GF-D8 (cell line): ENCODE measurements around the gene SIAH3.
A peak's percentile ranks its signal among the peaks of the same experiment; 100 is the strongest.
"Not testable (repeated sequence)": the region's sequence is repeated elsewhere in the genome, so short reads cannot be mapped to it uniquely, and the experiment has no call there.

Experiments used
- DNase-seq: peaks from one replicate; lab custom pipeline; 2025; lab: John Stamatoyannopoulos, UW

The SIAH3 gene

DNA sequence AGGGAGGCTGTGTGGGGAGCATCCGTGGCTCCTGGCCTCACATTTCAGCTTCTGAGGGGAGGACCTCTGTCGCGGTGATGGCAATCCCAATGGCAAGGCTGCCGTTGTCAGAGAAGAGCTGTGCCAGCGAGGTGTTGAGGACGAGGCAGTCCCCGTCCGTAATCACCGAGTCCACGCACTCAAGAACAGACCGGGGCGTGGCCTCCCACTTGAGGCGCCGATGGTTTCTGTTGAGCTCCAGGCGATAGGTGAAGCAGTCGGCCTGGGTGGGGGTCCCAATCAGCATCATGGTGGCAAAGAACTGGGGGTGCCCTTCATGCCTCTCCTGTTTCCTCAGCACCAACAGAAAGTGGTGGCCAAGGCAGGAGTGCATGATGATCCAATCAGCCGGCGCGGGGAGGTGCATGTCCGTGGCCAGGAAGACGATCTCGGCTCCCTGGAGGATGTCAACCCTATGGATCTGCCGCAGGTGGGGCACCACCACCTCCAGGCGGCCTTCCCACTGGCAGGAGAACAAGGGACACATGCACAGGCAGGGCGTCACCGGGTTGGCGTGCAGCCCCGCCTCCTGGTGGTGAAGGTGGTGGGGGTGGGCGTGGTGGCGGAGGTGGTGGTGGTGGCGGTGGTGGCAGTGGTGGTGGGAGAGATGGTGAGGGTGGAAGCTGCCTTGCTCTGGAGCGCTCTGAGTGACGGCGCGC, 68.1 kb downstream of the SIAH3 start:
- no peak for DNase-seq

DNA sequence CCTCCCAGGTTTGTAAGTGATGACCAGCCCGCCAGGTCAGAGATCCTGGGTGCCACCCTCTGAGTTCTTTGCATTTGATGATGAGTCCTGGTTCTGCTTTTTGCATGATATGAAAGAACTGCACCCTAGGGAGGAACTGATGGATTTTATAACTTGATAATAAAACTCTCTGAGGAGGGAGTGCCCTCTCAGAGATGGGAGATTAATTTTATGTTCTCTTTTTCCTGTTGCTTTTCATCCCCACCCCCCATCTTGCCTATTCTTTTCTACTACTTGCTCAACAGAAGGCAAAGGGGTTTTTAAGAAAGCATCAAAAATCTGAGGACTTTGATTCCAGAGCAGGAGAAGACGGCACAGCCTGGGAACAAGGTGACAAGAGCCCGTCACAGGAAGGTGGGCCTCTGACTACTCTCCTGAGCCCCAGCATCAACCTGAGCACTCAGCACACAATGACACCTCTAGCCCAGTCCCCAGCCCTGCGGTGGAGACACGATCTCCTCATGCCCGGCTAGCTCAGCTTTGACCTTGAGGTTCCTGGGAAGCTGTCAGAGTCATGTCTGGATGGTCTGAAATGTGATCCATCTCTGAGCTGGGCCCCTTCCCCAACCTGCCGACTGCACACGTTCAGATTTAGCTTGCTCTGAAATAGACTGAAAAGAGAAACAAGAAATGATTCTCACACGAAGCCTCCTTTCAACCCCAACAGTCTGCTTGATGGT, 69.1 kb downstream of the SIAH3 start:
- no peak for DNase-seq

DNA sequence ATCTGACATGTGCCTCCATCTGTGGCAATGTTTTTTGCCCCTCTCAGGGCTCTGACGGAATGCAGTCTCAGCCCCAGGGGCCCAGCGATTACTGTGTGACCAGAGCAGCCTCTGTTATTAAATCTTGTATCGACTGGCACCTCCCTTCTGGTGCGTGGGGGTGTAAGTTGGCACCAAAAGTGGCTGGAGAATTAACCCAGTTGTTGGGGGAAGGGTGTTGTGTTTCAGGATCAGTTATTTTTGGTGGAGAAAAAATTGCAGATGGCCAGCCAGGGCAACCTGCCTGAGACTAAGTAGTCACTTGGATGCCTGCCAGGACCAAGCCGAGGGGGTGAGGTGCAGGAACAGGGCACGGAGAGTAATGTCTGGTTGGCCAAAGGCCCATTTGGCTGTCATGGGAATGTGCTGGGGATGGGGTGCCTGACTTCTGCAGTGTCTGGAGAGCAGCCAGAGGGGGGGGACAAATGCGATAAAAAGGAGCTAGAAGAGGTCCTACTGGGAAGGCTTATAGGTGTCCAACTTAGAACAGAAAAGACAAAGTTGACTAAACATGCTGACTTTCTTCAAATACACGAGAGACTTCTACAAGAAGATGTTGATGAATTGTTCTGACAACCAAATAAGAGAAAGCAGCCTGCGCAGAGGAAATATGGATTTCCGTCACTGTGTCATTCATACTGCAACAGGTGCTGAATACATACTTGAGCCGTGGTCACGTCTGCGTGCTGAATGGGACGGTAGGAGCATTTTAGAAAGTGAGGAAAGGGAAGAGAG, 69.8 kb downstream of the SIAH3 start:
- no peak for DNase-seq

DNA sequence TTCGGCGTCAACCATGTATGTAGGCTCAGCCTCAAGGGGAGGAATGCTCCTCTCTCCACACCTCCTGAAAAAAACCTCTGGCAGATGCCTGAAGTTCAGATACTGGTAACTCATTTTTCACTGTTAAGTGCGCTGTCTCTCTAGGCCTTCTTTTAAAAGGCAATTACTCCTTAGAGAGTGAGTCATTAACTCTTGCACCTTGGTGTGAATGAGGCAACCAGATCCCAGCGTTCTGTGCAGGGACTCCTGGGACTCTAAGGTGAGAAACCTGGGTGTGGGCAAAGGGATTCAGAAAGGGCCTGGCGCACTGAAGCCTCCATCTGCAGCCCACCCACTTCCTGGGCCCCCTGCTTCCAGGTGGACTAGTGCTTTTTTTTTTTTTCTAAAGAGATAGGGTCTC, 71.7 kb downstream of the SIAH3 start:
- DNase-seq = no peak

DNA sequence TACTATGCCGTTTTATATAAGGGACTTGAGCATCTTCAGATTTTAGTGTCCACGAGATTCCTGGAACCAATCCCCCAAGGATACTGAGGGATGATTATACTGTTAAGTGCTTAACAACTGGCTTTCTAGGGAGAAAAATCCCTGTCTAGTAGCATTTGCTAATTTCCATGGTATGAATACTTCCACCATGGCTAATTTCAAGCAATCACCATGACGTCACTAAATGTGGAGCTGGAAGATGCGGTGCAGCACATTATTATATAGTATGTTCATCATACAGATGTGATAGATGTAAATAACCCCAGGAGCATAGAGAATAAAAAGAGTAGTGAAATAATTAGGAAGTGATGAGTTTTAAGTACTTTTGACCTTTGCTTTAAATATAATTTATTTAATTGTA, 72.7 kb downstream of the SIAH3 start:
- DNase-seq = no peak

DNA sequence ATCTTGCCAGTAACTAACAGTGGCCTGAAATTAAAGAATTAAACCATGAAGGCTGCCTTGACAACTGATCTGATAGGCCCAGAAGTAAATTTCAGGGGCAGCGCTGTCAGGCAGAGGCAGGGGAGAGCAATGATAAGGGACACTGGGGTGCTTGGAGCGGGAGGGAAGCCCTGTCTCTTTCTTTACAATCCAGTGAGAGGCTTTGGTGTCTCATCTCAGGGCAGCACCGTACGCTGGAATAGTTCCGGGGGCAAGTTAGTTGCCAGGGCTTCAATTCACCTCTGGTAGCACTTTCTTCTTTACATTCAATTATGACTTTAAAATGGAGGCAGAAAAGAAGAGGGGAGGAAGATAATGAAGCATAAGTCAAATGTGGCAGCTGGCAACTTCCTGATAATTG, 74.8 kb downstream of the SIAH3 start:
- no peak for DNase-seq

DNA sequence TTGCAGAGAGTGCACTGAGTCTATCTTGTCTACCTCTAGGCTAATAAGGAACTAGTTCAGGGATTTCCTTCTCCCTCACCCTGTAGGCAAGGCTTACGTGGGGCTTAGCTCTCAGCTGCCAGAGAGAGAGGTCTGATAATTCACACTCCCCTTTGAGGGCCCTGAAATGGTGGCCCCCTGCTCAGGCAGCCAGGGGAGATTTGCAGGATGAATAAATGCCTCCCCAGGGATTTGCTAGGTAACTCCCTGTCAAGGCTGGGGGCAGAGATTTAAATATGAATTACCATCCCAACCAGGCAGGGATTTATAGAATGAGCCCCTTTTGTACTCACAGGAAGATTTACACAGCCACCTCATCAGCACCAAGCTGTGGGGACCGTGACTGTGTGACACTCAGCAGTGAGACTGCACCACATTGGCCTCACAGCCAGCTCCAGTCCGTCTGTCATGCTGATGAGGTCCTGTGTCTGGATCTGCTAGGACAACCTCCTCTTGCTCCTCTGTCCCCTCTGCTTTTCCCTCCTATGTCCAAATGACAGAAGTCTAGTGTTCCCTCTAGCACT, 76.1 kb downstream of the SIAH3 start:
- no peak for DNase-seq

DNA sequence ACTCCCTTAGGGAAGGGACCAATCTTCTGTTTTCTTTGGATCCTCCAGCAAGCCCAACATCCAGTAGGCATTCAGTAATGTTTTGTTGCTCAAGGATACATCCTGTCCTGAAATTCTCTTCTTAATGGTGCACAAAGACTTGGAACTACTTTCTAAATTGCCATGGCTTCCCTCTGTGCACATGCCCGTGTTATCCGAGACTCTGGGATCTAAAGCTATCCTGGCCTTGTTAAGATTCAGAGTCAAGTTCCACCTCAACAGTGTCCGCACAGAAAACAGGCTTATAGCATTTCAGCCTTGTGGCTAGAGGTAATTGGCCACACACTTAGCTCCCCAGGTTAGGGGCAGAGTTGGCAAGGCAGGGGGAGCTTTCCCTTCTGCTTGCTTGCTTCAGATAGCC, 77.6 kb downstream of the SIAH3 start:
- DNase-seq = no peak

DNA sequence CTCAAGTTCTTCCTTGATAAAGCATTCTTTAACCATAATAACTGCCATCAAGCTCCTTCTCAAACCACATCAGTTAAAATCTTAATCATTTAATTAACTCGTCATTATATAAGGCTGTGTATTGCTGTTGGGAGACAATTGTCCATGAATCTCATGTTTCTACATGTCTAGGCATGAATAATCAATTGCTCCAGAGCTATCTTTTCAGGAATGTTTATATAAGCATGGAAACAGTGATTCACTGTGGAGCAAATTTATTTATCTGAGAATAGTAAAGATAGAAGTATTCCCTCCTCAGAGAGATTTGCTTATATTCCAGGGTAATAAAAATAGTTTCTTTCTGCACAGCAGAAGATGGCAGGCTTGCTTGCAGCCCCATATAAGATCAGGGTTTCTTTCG, 78.3 kb downstream of the SIAH3 start:
- DNase-seq = no peak

DNA sequence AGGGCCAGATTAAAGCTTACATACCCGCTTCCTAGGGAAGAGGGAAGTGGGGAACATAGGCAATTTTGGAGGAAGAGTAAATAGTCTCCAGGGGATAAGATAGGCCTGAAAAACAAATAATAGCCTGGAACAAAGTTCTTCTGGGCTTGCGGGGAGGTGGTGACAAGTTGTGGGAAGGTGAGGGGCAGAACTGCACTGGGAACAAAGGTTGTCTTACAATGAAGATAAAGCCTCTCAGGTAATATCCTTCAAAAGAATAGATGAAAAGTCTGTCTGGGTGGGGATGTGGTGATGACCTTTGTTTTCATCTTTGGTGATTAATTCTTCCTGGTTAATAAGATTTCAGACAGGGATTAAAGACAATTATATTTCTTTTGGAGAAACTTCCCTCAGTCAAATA, 80.7 kb downstream of the SIAH3 start:
- DNase-seq = no peak

DNA sequence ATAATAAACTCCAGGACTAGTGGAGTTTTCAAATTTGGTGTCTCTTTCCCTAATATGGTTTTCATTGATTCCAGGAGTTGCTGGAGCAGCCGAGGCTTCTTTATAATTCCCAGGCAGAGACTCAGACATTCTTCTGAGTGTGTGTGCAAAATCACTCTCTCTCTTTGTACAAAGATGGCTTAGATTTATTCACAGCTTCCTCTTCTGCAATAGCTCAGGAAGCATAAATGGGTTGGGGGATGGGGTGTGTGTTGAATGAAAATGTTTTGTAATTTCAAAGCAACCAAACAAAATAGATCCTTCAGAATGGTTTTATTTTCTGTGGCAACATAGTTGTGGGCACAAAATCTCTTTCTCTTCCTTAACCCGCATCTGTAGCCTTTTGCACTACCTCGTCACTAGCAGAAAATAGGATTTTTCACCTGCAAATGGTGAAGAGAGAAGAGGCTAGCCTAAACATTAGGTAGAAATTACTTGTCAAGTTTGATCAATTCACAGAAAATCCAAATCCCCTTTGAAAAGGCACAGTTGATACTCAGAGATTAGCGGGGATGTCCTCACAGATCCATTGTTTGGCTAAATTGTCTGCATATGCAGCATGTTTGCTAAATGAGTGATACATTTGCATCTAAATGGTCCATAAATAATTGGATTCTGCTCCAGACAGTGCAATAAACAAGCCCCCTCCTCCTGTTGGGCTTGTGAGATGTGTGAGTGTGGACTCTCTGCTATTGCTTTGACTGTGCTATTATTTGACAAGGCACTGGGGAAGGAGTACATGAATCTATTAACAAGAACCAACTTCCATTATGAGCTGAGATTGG, 82.7 kb downstream of the SIAH3 start:
- DNase-seq = no peak

DNA sequence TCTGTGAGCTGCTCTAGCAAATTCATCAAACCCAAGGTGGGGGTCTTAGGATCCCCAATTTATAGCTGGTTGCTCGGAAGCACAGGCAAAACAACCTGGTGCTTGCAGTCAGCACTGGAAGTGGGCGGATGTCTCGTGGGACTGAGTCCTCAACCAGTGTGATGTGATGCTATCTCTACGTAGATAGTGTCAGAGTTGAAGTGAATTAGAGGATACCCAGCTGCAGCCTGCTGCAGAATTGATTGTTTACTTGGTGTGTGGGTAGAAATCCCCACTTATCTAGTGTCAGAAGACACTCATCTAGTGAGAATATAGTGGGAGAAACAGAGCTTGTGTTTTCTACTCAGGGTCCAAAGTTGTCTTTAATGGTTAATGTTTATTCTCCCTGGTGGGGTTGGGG, 86.1 kb downstream of the SIAH3 start:
- DNase-seq = no peak

DNA sequence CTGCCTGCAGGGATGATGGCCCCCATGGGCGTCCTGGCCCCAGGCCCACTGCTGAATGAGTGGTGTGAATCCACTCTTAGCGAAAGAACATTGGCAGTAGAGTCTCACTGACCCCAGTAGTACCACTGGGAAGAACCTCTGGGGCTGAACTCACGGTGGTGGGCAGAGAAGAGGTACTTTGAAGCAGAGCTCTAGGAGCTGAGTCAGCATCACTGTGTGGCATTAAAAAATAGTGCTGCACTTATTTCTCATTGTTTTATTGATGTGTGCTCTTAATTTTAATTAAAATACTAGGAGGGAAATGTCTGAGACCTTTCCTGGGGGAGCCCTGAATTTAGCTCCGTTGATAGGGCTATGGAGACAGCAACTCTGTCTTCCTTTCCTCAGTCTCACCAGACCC, 88.1 kb downstream of the SIAH3 start:
- DNase-seq = no peak

DNA sequence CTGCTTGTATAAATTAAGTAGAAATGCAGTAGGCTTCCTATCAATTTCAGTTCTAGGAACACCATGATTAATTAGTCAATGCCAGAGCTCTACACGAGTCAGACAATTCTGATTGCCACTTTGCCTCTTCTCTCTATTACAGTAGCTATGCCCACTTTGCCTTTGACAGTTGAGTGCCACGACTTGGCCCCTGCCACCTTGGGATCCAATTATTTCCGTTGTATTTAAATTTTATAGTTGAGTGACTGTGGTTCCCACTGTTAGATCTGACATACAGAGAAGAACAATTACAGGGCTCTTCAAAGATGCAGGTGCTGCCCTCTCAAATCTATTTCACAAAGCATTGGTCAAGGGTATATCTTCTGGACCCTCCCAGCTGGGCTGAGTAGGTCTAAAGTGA, 94.0 kb downstream of the SIAH3 start:
- not testable (repeated sequence) for DNase-seq

DNA sequence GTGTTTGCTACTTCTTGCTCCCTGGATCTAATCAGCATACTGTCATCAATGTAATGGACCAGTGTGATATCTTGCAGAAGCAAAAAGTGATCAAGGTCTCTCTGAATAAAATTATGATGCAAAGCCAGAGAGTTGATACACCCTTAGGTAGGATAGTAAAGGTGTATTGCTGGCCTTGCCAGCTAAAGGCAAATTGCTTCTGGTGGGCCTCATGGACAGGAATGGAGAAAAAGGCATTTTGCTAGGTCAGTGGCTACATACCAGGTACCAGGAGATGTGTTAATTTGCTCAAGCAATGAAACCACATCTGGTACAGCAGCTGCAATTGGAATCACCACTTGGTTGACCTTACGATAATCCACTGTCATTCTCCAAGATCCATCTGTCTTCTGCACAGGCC, 95.1 kb downstream of the SIAH3 start:
- DNase-seq = not testable (repeated sequence)

DNA sequence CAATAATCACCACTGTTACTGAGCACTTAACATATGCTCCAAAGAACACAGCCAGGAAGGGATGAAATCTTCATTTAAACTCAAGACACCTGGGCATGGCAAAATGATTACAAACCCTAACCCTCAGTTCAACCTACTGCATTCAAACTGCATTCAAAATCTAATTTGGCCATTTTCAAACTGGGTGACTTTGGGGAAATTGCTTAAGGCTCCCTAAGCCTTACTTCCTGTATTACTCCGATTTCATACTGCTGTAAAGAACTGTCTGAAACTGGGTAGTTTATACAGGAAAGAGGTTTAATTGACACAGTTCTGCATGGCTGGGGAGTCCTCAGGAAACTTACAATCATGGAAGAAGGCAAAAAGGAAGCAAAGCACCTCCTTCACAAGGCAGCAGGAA, 99.0 kb downstream of the SIAH3 start:
- DNase-seq = peak; percentile 50

DNA sequence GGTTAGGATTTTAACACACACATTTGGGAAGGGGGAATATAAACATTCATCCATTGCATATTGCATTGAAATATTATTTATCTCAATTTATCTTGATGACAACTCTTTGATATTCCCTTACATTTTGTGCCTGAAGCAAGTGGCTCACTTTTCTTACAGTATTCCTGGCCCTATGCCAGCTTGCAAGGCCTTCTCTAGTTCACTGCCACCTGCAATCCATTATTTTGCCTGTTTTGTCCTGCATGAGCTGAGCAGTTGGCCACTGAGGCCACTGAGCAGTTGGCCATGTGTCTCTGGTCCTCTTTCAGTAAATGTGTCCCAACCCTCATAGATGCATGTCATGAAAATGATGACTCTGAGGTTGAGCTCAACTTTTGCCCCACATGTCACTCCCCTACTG, 99.7 kb downstream of the SIAH3 start:
- DNase-seq = no peak

DNA sequence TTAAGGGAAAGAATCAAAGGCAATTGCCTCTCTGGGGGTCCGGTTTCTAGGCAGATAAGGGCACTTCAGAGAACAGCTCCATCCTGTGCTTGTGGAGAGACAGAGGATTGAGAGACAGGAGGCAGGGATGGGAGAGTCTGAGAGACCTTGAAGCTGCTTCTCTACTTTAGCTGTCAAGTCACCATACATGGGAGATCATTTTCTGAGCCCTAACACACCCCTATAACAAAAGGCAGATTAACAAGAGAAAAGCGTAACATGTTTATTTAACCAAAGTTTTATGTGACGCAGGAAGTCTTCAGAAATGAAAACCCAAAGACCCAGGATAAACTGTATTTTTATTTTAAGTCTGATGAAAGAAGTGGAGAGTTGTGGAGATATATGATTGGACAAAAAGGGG, 101.0 kb downstream of the SIAH3 start:
- no peak for DNase-seq

DNA sequence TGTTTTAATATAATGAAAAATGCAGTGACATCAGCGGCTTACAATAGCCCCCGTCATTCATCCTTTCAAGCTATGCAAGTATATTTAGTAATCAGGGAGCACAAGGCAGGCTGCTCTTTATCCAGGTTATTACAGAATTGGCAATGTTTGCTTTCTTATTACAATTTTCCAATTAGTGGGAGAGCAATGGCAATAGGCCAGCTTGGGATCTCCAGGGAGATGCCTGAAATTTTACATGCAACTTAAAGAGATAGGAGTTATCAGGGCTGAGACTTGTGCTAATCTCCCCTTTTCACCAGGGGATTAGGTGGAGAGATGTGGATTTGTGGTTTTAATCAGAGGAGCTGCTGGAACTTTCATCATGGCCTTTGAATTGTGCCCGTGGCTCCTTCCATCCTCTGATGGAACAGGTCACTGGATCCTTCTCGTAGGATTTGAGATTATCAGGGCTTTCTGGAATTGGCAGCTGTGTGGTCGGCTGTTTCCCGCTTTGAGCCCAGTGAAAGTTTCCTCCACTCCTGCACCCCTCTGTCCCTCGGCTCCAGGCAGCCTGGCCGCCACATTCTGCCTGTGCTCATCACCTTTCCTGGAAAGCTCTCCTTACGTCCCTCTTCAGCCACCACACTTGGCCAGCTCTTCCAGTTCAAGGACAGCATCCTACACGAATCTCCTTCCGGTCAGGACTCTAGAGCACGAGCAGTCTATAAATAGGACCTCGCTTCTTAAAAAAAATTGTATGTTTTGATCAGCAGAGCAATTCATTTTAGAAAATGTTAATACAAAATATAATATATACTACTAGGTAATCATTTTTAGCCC, 102.4 kb downstream of the SIAH3 start:
- DNase-seq = no peak

DNA sequence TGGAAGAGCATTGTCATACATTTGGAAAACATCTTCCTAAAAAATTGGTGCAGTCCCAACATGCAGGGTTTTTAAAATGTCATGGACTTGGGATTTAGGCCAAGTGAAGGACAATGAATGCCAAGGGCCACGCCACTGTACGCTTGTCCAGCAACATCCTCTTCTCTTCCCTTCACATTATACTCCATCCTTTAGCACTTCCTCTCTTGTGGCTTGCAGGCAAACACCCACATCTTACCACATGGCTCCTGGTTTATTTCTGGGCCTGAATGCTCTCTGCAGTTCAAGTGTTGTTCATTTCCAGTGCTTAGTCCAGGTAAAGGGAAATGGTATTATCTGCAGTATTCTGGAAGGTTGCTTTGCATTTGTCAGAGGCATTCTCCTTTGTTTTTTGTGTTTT, 104.5 kb downstream of the SIAH3 start:
- no peak for DNase-seq

DNA sequence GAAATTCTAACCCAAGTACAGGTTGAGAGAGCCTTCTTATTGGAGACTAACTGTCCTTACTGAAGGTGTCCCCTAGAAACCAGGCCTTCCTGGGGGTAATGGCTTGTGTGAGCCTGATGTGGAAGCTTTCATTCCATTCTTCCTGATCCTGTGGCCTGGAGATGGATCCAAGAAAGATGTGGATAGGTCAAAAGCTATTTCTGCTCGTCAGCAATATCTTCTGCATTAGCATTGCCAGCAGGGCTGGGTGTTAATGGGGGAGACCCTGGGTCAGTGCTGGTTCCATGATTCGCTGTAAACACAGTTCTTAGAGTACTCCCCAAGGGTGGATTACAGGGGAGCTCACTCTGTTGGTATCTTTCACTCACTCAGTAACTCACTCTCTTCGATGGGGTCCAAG, 106.6 kb downstream of the SIAH3 start:
- no peak for DNase-seq
